Fibroblast of the aortic adventitia (primary cell): Measurements from ENCODE around the gene WIPI1. TPM values are rescaled to one million over a fixed set of nuclear protein-coding genes. Genes with fewer than 3 reads are reported as not detected.

ENCODE experiments used
- DNase-seq: peaks from one replicate; pipeline ENCODE4 v3.0.0-alpha.2; 2010; ENCODE audit warnings: low read depth
- H3K4me3 ChIP-seq: 2 replicates; pipeline ENCODE4 v1.5.1; 2011; ENCODE audit warnings: low read depth, mild to moderate bottlenecking, control low read depth, low read length, moderate library complexity
- total RNA-seq: library from RNA; depleted of rRNA; stranded (reverse); fragments of >200 nt; gene quantifications from 2 replicates; pipeline ENCODE4 v1.2.3, GENCODE V29; 2012; ENCODE audit warnings: low replicate concordance
- TF ChIP-seq, protein P1 (sequence below): IDR thresholded peaks from 2 replicates; pipeline ENCODE4 v1.5.1; 2011; ENCODE audit warnings: mild to moderate bottlenecking, low read length, control low read depth, inconsistent platforms; ENCODE audit not compliant: insufficient read depth

WIPI1 gene
- total RNA-seq, 1 donor = 78.1 TPM

DNA sequence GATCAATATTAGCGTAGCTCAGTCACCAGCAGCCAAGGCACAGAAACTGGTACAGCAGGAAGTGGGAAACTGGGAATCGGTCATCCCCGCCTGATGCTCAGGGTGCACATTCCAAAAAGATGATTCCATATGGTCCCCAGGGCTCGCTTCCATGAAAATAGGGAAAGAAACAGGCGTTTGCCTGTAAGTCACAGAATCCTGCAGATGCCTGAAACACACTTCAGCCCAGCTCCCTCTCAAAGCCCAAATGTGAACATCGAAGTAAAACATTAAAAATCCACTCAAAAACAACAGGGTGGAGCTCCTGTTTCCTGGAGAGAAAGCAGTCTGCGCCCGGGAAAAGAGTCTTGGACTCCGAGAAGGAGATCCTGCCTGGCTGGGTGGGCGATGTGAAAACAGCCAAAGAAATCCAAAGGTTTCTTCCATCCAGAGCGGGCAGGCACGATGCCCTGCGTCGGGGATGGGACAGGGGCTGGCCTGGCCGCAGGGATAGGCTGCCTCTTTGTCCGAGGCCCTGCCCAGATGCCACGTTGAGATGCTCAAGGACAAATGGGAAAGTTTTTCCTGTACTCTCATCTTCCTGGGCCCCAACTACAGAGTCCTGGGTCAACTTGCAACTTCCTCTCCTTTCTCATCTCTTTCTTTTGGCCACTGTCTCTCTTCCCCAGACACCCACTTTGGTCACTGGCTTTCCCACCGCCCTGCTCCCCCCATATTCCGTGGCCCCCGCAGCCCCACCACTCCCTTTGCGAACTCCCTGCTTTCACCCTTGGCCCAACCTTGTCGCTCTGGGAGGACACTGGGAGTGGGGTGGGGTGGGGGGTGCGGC lies 743 bp downstream of the WIPI1 start:
- peak; percentile 90 for DNase-seq
- H3K4me3 ChIP-seq = peak overlapping the region; percentile 86
- TF ChIP-seq, protein P1, sequence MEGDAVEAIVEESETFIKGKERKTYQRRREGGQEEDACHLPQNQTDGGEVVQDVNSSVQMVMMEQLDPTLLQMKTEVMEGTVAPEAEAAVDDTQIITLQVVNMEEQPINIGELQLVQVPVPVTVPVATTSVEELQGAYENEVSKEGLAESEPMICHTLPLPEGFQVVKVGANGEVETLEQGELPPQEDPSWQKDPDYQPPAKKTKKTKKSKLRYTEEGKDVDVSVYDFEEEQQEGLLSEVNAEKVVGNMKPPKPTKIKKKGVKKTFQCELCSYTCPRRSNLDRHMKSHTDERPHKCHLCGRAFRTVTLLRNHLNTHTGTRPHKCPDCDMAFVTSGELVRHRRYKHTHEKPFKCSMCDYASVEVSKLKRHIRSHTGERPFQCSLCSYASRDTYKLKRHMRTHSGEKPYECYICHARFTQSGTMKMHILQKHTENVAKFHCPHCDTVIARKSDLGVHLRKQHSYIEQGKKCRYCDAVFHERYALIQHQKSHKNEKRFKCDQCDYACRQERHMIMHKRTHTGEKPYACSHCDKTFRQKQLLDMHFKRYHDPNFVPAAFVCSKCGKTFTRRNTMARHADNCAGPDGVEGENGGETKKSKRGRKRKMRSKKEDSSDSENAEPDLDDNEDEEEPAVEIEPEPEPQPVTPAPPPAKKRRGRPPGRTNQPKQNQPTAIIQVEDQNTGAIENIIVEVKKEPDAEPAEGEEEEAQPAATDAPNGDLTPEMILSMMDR = no peak

DNA sequence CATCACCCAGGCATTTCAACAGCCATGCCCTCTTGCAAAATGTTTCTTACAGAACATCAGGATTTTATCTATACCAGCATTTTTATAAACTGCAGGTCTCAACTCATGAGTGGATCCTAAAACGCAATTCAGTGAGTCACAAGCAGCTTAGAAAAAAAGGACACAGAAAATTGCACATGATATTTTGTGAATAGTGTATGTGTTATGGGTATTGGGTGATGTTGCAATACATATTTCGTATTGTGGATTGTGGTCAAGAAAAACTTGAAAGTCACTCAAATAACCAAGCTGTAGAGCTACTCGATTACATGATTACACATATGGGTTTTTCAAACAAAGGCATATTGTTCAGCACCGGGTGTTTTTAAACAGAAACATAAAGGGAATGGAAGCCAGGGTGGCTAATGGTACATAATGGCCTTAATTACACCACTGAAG lies 1.4 kb downstream of the WIPI1 start:
- H3K4me3 ChIP-seq = peak overlapping the region; percentile 86
- DNase-seq = peak; percentile 94
- TF ChIP-seq, protein P1 = no peak

DNA sequence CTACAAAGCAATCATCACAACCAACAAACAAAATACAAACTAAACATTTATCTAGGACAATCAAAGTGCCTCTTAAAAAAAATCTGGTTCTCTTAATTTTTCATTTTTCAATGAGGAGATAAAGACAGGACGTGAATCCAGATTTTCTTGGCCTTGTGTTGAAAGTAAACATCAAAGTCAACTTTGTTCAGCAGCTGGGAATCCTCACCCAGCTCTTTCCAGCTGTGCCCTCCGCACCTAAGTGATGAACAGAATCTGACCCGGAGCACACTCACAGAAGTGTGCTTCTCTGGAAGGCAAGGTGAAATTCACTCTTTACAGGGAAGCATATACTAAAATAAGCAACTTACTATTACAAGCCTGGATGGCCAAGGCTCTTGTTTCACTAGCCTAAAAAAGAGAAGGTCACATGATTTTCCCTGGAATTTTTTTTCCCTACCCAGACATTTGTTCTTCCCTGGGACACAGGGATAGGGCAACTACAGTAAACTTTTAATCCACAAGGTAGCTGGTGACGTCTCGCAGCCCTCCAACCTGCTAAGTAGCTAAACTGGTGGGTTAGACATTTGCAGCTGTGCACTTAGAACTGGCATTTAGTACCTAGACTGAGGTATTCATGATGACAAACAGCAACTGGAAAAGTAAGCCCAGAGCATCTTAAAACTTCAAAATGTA lies 3.2 kb downstream of the WIPI1 start:
- no peak for DNase-seq
- TF ChIP-seq, protein P1 = no peak
- H3K4me3 ChIP-seq = no peak overlapping the region

DNA sequence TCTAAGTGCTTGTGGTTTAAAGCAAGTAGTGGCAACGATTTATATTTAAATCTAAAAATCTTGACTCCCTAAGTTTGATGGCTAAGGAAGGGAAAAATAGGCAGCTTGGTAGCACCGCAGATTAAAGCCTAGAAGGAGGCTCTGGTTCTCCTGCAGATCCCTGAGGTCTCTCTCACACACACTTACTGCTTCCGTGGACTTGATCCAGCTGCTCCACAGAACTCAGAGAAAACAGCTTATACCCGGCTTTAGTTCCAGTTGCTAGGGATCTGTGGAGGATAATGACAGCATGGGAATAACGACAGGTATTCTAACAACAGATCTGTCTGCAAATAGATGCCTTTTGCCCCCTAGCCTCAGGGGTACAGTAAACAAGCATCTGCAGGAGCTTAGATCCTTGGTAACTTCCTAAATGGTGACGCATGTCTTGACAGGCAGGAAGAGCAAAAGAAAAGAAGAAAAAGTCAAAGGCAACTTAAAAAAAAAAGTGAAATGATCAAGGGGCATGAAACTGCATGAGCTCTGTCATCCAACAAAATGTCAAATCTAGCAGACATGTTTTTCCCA lies 4.5 kb downstream of the WIPI1 start:
- DNase-seq = no peak
- H3K4me3 ChIP-seq = no peak overlapping the region
- TF ChIP-seq, protein P1 = no peak

DNA sequence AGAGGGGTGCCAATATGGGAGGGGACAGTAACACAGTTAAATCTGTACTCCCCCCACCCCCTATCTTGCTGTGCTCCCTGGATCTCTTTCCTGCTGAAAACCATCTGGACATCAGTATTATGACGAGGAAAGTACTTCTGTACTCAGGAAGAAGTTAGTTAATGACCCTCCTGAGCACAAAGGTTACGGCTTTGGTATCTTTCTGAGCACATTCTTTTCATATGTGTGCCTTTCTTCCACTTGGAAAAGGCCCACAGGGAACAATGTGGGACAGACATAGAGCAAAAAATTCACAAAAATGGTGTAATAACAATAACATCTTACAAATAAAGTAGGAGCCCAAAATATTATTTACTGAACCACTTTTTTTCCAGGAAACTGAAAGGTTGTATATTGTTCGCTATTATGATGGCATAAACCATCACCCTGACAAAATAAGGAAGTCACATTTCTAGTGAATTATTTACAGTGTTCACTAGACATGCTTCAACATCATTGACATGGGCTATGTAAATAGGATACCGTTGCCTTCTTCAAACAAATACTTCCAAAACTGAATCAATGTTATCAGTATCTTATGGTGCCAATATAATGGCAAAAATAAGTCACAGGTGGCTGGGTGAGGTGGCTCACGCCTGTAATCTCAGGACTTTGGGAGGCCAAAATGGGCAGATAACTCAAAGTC lies 5.5 kb downstream of the WIPI1 start:
- no peak for DNase-seq
- H3K4me3 ChIP-seq = no peak overlapping the region
- TF ChIP-seq, protein P1 = no peak

DNA sequence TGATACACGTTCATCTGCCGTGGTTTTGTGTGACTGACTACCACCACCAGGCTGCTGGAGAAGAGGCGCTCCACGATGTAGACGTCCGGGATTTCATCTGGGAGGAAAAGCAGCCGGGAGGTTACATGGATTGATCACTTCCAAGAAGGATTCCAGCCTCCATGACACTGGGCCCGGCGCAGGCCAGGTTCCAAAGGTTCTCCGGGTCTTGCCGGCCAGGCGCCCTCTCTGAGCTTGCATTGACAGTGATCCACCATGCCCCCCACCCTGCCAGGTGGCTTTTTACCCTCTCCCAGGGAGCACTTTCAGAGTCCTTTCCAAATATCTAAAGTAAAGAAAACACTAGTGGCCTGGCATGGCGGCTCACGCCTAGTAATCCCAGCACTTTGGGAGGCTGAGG lies 6.5 kb downstream of the WIPI1 start:
- TF ChIP-seq, protein P1 = no peak
- no peak overlapping the region for H3K4me3 ChIP-seq
- DNase-seq = no peak
